ENCODE measurements around the gene EML5. TPM values are rescaled to one million over a fixed set of nuclear protein-coding genes. Genes with fewer than 3 reads are reported as not detected.

Gene EML5
- total and polyA plus RNA-seq, 2 donors (not counting 3 experiments of a cell fraction or from before 2014, with no cell fraction given) = not detected

DNA sequence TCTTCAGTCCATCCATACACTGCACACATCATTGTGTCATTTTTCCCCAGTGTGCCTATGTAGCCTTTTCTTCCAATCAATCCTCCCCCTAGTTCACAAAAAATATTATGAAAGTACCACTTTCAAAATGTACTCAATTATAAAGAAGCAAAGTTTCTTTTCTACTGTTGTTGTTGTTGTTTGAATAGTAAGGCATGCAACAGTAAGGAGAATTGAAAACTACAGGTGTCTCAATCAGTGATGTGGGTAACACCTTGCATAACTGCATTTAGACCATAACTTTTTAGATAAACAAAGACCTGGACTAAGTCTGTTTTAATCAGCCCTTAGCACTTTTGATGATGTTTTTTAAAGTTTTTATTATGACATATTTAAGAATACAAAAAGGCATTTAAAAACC is 104.4 kb downstream of the EML5 start:
- no peaks in the 10 kb centered on the region for H3K4me1 ChIP-seq (ENCODE audit: control insufficient read depth, extremely low read depth, insufficient read depth, low read length)
- no peaks in the 10 kb centered on the region for H3K9me1 ChIP-seq (replicated peaks; ENCODE audit: control insufficient read depth, extremely low read depth, insufficient read depth, low read length)
- no peak overlapping the region for H2AFZ ChIP-seq (ENCODE audit: low read depth, low read length)
- H3K27ac ChIP-seq (ENCODE audit: insufficient read depth, low read depth, low read length) = no peak overlapping the region
- dilution Hi-C loops (cut with MboI; ENCODE audit: extremely low pct_ligation_motif_present, low sequenced_read_pairs) (no loop called here), intact Hi-C loops (cut with micrococcal nuclease) (no loop called here)
- H3K79me2 ChIP-seq (ENCODE audit: control insufficient read depth, insufficient read depth, low read length) = no peaks in the 10 kb centered on the region
- no peak overlapping the region for H3K4me3 ChIP-seq (replicated peaks in 1 of 3; ENCODE audit: insufficient read depth in 1 of 3, low read depth in 1 of 3, low read length in 3 of 3)
- no peaks in the 10 kb centered on the region for H3K36me3 ChIP-seq (ENCODE audit: control insufficient read depth in 2 of 2, extremely low read depth in 1 of 2, insufficient read depth in 2 of 2, low read length in 2 of 2)
- ChIA-PET POLR2A (no interaction called here), CTCF (interaction anchor here (1.7 kb wide), 1 partner anchor 21 kb away, joined by 6 read pairs; no protein-coding TSS in a partner anchor)
- H3K9me3 ChIP-seq (replicated peaks; ENCODE audit: control insufficient read depth, insufficient read depth, low read length) = no peaks in the 10 kb centered on the region
- H3K27me3 ChIP-seq (ENCODE audit: control insufficient read depth in 2 of 2, insufficient read depth in 2 of 2, low read length in 2 of 2) = peaks cover 0 to 2% of the 10 kb centered on the region in 2 experiments
- DNase-seq (ENCODE audit: low read depth, low spot score) = no peak
- H3K9ac ChIP-seq (replicated peaks; ENCODE audit: extremely low read depth, insufficient read depth, low read length) = no peak overlapping the region
- BruUV-seq (replicated peaks) = no TSS peak
- no peak overlapping the region for H3K4me2 ChIP-seq (ENCODE audit: insufficient read depth, low read length)
- FAIRE-seq = no peak
- TF ChIP-seq, protein P1, sequence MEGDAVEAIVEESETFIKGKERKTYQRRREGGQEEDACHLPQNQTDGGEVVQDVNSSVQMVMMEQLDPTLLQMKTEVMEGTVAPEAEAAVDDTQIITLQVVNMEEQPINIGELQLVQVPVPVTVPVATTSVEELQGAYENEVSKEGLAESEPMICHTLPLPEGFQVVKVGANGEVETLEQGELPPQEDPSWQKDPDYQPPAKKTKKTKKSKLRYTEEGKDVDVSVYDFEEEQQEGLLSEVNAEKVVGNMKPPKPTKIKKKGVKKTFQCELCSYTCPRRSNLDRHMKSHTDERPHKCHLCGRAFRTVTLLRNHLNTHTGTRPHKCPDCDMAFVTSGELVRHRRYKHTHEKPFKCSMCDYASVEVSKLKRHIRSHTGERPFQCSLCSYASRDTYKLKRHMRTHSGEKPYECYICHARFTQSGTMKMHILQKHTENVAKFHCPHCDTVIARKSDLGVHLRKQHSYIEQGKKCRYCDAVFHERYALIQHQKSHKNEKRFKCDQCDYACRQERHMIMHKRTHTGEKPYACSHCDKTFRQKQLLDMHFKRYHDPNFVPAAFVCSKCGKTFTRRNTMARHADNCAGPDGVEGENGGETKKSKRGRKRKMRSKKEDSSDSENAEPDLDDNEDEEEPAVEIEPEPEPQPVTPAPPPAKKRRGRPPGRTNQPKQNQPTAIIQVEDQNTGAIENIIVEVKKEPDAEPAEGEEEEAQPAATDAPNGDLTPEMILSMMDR (IDR thresholded peaks at IDR 0.05; ENCODE audit: extremely low read depth in 1 of 2, insufficient read depth in 1 of 2, low read depth in 1 of 2, low read length in 2 of 2) = no peak
- TF ChIP-seq EZH2 (IDR thresholded peaks at IDR 0.05; ENCODE audit: borderline replicate concordance, low read depth, low read length, severe bottlenecking) (no peak), GATA2 (IDR thresholded peaks at IDR 0.05; ENCODE audit: insufficient read depth, insufficient read length, low read depth, low read length) (no peak), POLR2AphosphoS5 (IDR thresholded peaks at IDR 0.05; ENCODE audit: insufficient read depth, low read depth, low read length) (no peak), FOS (IDR thresholded peaks at IDR 0.05; ENCODE audit: borderline replicate concordance, insufficient read depth, low read length) (no peak), MYC (IDR thresholded peaks at IDR 0.05; ENCODE audit: low read depth, low read length) (no peak), POLR2A (IDR thresholded peaks at IDR 0.05; ENCODE audit: low read depth, low read length) (no peak), JUN (IDR thresholded peaks at IDR 0.05; ENCODE audit: borderline replicate concordance, insufficient read depth, insufficient read length, low read depth) (no peak)
- TF ChIP-seq, protein P2, sequence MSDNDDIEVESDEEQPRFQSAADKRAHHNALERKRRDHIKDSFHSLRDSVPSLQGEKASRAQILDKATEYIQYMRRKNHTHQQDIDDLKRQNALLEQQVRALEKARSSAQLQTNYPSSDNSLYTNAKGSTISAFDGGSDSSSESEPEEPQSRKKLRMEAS (IDR thresholded peaks at IDR 0.05; ENCODE audit: insufficient read depth, insufficient read length) = no peak
- no peaks in the 10 kb centered on the region for H4K20me1 ChIP-seq (replicated peaks; ENCODE audit: control insufficient read depth, extremely low read depth, insufficient read depth, low read length)

All from endothelial cell of umbilical vein (primary cell).